ELF-1 (cell line): ENCODE results near the gene DRD4.

ENCODE experiments used
- DNase-seq: peaks from one replicate; pipeline ENCODE4 v3.0.0-alpha.2; 2016; ENCODE audit warnings: low read depth, low spot score

The DRD4 gene

DNA sequence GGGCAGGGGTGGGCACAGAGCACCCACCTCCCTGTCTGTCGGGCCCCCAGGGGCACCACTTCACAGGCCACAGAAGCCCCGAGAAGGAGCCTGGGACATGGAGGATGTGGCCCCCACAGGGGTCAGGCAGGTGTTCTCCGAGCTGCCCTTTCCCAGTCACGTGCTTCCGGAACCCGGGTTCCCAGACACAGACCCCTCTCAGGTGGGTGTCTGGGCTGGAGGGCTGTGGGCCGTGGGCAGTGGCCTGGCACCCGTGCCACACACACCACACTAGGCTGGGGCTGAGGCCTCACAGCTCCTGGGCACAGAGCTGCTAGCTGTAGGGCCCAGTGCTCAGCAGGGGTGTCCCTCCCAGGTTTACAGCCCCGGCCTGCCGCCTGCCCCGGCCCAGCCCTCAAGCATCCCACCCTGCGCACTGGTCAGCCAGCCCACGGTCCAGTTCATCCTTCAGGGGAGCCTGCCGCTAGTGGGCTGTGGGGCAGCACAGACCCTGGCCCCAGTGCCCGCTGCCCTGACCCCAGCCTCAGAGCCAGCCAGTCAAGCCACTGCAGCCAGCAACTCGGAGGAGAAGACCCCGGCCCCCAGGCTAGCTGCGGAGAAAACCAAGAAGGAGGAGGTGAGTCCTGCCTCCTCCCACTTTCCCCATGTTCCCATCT, 26.8 kb upstream of the DRD4 start:
- no peak for DNase-seq

GRCh38 chr11:611001-611996, 25.8 kb upstream of the DRD4 start:
- no peak for DNase-seq

- DNase-seq = peak; percentile 36
These were observed 24.7 kb upstream of the DRD4 start for GRCh38 chr11:612201-612960.

- no peak for DNase-seq
These were observed 24.1 kb upstream of the DRD4 start for GRCh38 chr11:612961-613300.

DNA sequence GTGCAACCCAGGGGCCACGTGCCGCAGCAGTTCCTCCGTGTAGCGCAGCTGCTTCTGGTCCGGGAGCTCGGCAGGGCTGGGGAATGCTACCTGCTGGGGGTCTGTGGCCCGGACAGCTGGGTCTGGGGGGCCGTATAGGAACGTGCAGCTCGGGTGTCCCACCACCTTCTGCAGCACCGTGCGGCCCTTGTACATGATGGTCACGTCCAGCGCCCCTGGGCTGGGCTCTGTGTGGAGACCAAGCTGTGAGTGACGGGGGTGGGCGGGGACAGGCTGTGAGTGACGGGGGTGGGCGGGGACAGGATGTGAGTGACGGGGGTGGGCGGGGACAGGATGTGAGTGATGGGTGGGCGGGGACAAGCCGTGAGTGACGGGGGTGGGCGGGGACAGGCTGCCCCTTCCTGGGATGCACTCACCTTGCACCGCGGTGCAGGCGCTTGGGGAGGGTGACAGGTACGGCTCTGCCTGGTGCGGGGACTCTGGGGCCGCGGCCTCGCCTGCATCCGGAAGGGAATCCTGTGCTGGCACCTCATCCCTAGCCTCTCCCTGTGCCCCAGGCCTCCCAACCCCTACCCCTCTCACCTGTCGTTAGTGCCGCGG, 23.6 kb upstream of the DRD4 start:
- DNase-seq = peak; percentile 58

- no peak for DNase-seq
These were observed 22.9 kb upstream of the DRD4 start for GRCh38 chr11:614021-614622.

- DNase-seq = no peak
These were observed 22.2 kb upstream of the DRD4 start for GRCh38 chr11:614623-615503.

DNA sequence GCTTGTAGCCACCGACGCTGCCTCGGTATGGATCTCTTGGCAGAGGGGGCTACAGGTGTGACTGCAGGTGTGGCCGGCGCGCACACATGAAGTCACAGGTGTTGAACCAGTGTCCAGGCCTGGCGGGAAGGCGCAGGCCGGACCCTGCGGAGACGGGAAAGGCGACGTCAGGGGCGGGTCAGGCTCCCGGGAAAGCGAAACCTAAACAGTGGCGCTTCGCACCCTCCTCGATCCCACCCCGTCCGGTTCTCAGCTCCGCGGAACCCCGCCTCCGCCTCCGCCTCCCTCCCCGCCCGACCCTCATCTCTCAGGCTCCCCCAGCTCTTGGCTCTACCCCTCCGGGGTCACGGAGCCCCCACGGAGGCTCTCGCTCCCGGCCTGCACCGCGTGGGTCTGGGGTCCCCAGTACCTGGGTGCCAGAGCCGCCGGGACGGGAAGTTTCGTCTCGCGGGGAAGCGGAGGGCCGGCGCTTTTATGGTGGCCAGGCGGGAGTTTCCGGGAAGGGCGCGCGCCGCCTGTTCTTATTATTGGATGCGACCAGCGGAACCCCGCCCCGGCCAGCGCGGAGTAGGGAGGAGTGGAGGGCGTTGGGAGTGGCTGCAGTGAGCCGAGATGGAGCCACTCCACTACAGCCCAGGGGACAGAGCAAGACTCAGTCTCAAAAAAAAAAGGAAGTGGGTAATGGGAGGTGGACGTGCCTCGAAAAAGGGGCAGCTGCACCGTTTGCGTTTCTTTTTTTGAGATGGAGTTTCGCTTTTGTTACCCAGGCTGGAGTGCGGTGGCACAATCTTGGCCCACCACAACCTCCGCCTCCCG, 21.4 kb upstream of the DRD4 start, which contains the start of gene IRF7:
Gene IRF7 (minus strand): TSS at position 447 of the 816 bp plus-strand sequence. CDS start 586 bp downstream, outside the sequence.
- DNase-seq = peak; percentile 90

DNA sequence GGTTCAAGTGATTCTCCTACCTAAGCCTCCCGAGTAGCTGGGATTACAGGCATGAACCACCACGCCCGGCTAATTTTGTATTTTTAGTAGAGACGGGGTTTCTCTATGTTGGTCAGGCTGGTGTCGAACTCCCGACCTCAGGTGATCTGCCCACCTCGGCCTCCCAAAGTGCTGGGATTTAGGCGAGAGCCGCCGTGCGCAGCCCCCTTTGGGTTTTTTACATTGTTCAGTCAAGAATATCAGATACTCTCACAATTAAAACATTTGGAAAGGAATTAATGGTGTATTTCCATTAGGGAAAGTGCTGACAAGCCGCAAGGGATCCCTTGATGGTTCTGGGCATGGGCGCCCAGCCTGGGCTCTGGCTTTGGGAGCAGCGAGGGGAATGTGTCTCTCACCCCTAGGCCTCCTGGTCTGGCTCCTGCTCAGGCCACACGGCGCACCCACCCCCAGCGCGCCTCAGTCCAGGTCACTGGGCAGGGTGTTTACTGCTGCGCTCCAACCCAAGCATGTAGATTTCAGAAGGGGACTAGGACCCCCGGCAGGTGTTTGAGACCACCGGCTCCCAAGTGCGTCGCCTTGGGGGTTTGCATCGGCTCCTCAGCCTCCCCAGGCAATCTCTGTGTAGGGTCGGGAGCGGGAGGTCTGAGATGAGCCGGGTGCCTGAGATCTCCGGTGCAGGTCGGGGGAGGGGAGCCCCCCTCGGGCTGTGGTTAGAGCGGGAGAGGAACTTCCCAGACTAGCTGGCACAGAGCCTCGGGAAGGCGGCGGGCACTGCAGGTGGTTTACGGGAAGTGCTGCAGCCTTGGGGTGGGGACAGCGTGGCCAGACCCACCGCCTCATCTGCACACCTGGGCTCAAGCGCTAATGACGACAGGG, 20.5 kb upstream of the DRD4 start:
- DNase-seq = no peak

GRCh38 chr11:617199-617911, 19.7 kb upstream of the DRD4 start:
- DNase-seq = no peak

GRCh38 chr11:617912-618682, 19.0 kb upstream of the DRD4 start:
- DNase-seq = no peak

- DNase-seq = no peak
These were observed 18.0 kb upstream of the DRD4 start for GRCh38 chr11:618856-619627.

GRCh38 chr11:619628-620050, 17.4 kb upstream of the DRD4 start:
- no peak for DNase-seq

- no peak for DNase-seq
These were observed 16.9 kb upstream of the DRD4 start for GRCh38 chr11:620201-620600.

DNA sequence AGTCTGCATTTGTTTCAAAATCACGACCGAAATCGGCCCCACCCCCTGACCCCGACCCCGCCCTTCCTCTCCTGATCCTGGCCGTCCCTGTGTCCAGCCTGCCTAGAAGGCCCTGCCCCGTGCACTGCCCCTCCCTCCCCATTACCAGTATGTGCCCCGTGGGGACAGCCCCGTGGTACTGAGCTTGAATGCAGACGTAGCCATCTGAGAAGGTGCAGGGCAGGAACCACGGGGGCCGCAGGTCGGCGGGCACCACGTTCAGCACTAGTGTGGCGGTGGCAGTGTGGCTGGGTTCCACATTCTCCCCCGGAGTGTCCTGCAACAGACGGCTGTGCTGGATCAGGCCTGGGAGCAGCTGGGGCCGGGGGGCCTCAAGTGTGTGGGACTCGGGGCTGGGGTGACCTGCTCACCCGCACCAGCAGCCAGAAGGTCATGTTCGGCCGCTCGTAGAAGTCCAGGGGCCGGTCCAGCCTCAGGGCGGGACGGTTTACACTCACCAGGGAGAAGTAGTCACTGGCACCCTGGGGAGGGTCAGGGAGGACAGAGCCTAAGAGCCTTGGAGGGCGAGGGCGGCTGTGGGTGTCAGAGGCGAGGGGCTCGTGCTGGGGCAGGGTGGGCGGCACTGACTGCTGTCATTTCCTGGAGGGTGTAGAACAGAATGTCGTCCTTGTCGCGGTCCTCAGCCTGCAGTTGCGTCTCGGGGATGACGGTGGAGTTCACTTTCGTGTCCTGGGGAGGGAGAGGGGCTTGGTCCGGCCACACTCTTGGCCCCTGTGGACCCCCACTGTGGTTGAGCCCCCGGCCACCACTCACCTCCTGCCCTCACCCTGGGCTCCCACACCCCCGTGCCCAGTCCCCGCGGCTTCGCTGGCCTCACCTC, 15.9 kb upstream of the DRD4 start:
- no peak for DNase-seq
